ENCODE results near the gene KRTAP1-3.
"Not testable (repeated sequence)": the region's sequence is repeated elsewhere in the genome, so short reads cannot be mapped to it uniquely, and the experiment has no call there.

KRTAP1-3 gene

GRCh38 chr17:41034346-41034935 is at the start of gene KRTAP1-3:
KRTAP1-3 (minus strand) TSS chr17:41034874; CDS start chr17:41034821, 53 bp downstream.
- not testable (repeated sequence) for H3K9me3 Mint-ChIP-seq; H3K36me3 Mint-ChIP-seq (ENCODE audit: low read depth); H3K4me3 Mint-ChIP-seq; H3K27ac Mint-ChIP-seq; H3K4me1 Mint-ChIP-seq (ENCODE audit: low read depth)
- H3K27me3 Mint-ChIP-seq (ENCODE audit: low read depth), result peaks cover 19% of the 10 kb centered on the region

- H3K27ac Mint-ChIP-seq; H3K4me1 Mint-ChIP-seq (ENCODE audit: low read depth); H3K4me3 Mint-ChIP-seq; H3K36me3 Mint-ChIP-seq (ENCODE audit: low read depth); H3K27me3 Mint-ChIP-seq (ENCODE audit: low read depth); H3K9me3 Mint-ChIP-seq: not testable (repeated sequence)
Measured at GRCh38 chr17:41084100-41084856, 49.6 kb upstream of the KRTAP1-3 start, which contains the start of gene KRTAP4-7. KRTAP4-7 (plus strand) TSS chr17:41084150; CDS start chr17:41084207, 57 bp downstream.

- not testable (repeated sequence) for H3K9me3 Mint-ChIP-seq; H3K4me1 Mint-ChIP-seq (ENCODE audit: low read depth); H3K4me3 Mint-ChIP-seq; H3K27me3 Mint-ChIP-seq (ENCODE audit: low read depth); H3K36me3 Mint-ChIP-seq (ENCODE audit: low read depth); H3K27ac Mint-ChIP-seq
Measured at GRCh38 chr17:41083427-41083826, 48.8 kb upstream of the KRTAP1-3 start.

GRCh38 chr17:41082626-41083025 is 48.0 kb upstream of the KRTAP1-3 start:
- H3K27me3 Mint-ChIP-seq (ENCODE audit: low read depth), result peaks cover 10% of the 10 kb centered on the region
- no peaks in the 10 kb centered on the region for H3K9me3 Mint-ChIP-seq
- H3K27ac Mint-ChIP-seq, result no peak overlapping the region
- H3K36me3 Mint-ChIP-seq (ENCODE audit: low read depth), result no peaks in the 10 kb centered on the region
- no peaks in the 10 kb centered on the region for H3K4me1 Mint-ChIP-seq (ENCODE audit: low read depth)
- H3K4me3 Mint-ChIP-seq, result no peak overlapping the region

- Mint-ChIP-seq H3K27me3 (ENCODE audit: low read depth) (peaks cover 14% of the 10 kb centered on the region), H3K36me3 (ENCODE audit: low read depth) (no peaks in the 10 kb centered on the region), H3K27ac (no peak overlapping the region), H3K4me3 (no peak overlapping the region), H3K4me1 (ENCODE audit: low read depth) (no peaks in the 10 kb centered on the region), H3K9me3 (no peaks in the 10 kb centered on the region)
Measured at GRCh38 chr17:41076788-41077187, 42.1 kb upstream of the KRTAP1-3 start.

- Mint-ChIP-seq H3K4me1 (ENCODE audit: low read depth) (no peaks in the 10 kb centered on the region), H3K9me3 (no peaks in the 10 kb centered on the region), H3K4me3 (no peak overlapping the region), H3K27ac (no peak overlapping the region), H3K36me3 (ENCODE audit: low read depth) (no peaks in the 10 kb centered on the region), H3K27me3 (ENCODE audit: low read depth) (peaks cover 11% of the 10 kb centered on the region)
Measured at GRCh38 chr17:41073676-41074075, 39.0 kb upstream of the KRTAP1-3 start.

GRCh38 chr17:41071606-41072360 is 37.1 kb upstream of the KRTAP1-3 start:
- H3K4me1 Mint-ChIP-seq (ENCODE audit: low read depth), result no peaks in the 10 kb centered on the region
- H3K4me3 Mint-ChIP-seq, result no peak overlapping the region
- H3K36me3 Mint-ChIP-seq (ENCODE audit: low read depth), result no peaks in the 10 kb centered on the region
- H3K27ac Mint-ChIP-seq, result no peak overlapping the region
- H3K27me3 Mint-ChIP-seq (ENCODE audit: low read depth), result peaks cover 9% of the 10 kb centered on the region
- H3K9me3 Mint-ChIP-seq, result no peaks in the 10 kb centered on the region

- no peaks in the 10 kb centered on the region for H3K4me1 Mint-ChIP-seq (ENCODE audit: low read depth)
- H3K27ac Mint-ChIP-seq, result no peak overlapping the region
- no peaks in the 10 kb centered on the region for H3K27me3 Mint-ChIP-seq (ENCODE audit: low read depth)
- H3K9me3 Mint-ChIP-seq, result no peaks in the 10 kb centered on the region
- no peaks in the 10 kb centered on the region for H3K36me3 Mint-ChIP-seq (ENCODE audit: low read depth)
- H3K4me3 Mint-ChIP-seq, result no peak overlapping the region
Measured at GRCh38 chr17:41069031-41069430, 34.4 kb upstream of the KRTAP1-3 start.

- no peak overlapping the region for H3K27ac Mint-ChIP-seq
- H3K9me3 Mint-ChIP-seq, result no peaks in the 10 kb centered on the region
- H3K4me3 Mint-ChIP-seq, result no peak overlapping the region
- H3K27me3 Mint-ChIP-seq (ENCODE audit: low read depth), result no peaks in the 10 kb centered on the region
- no peaks in the 10 kb centered on the region for H3K36me3 Mint-ChIP-seq (ENCODE audit: low read depth)
- no peaks in the 10 kb centered on the region for H3K4me1 Mint-ChIP-seq (ENCODE audit: low read depth)
Measured at GRCh38 chr17:41067281-41067680, 32.6 kb upstream of the KRTAP1-3 start.

GRCh38 chr17:41065829-41066624 is 31.4 kb upstream of the KRTAP1-3 start, which contains the start of gene KRTAP2-4:
KRTAP2-4 (minus strand) TSS chr17:41065879; CDS start chr17:41065845, 34 bp downstream.
- Mint-ChIP-seq H3K27me3 (ENCODE audit: low read depth) (peaks cover 10% of the 10 kb centered on the region), H3K4me1 (ENCODE audit: low read depth) (no peaks in the 10 kb centered on the region), H3K9me3 (no peaks in the 10 kb centered on the region)

GRCh38 chr17:41065016-41065689 is 30.5 kb upstream of the KRTAP1-3 start:
- H3K4me1 Mint-ChIP-seq (ENCODE audit: low read depth); H3K36me3 Mint-ChIP-seq (ENCODE audit: low read depth); H3K27ac Mint-ChIP-seq; H3K9me3 Mint-ChIP-seq; H3K4me3 Mint-ChIP-seq: not testable (repeated sequence)
- peaks cover 18% of the 10 kb centered on the region for H3K27me3 Mint-ChIP-seq (ENCODE audit: low read depth)

More at GRCh38 chr17:41065829-41066624, 31.4 kb upstream of the KRTAP1-3 start, which contains the start of gene KRTAP2-4:
- H3K4me3 Mint-ChIP-seq, result no peak within 1 kb of the TSS
- H3K27ac Mint-ChIP-seq, result no peak within 1 kb of the TSS
- H3K36me3 Mint-ChIP-seq (ENCODE audit: low read depth), result no peaks in the 10 kb centered on the region

- Mint-ChIP-seq H3K9me3 (no peaks in the 10 kb centered on the region), H3K27ac (no peak overlapping the region), H3K4me1 (ENCODE audit: low read depth) (no peaks in the 10 kb centered on the region), H3K36me3 (ENCODE audit: low read depth) (no peaks in the 10 kb centered on the region), H3K4me3 (no peak overlapping the region), H3K27me3 (ENCODE audit: low read depth) (peaks cover 22% of the 10 kb centered on the region)
Measured at GRCh38 chr17:41064301-41064700, 29.6 kb upstream of the KRTAP1-3 start.

GRCh38 chr17:41063449-41063848 is 28.8 kb upstream of the KRTAP1-3 start:
- H3K4me3 Mint-ChIP-seq, result no peak overlapping the region
- H3K9me3 Mint-ChIP-seq, result no peaks in the 10 kb centered on the region
- peaks cover 30% of the 10 kb centered on the region for H3K27me3 Mint-ChIP-seq (ENCODE audit: low read depth)
- no peak overlapping the region for H3K27ac Mint-ChIP-seq
- no peaks in the 10 kb centered on the region for H3K36me3 Mint-ChIP-seq (ENCODE audit: low read depth)
- no peaks in the 10 kb centered on the region for H3K4me1 Mint-ChIP-seq (ENCODE audit: low read depth)

GRCh38 chr17:41061964-41062363 is 27.3 kb upstream of the KRTAP1-3 start:
- Mint-ChIP-seq H3K4me3 (no peak overlapping the region), H3K27ac (no peak overlapping the region), H3K27me3 (ENCODE audit: low read depth) (peaks cover 32% of the 10 kb centered on the region), H3K4me1 (ENCODE audit: low read depth) (no peaks in the 10 kb centered on the region), H3K36me3 (ENCODE audit: low read depth) (no peaks in the 10 kb centered on the region), H3K9me3 (peaks cover 6% of the 10 kb centered on the region)
